Measurements from ENCODE around the gene TNFRSF13B. TPM values are rescaled to one million over a fixed set of nuclear protein-coding genes. Genes with fewer than 3 reads are reported as not detected.

Gene TNFRSF13B
- total RNA-seq, 1 experiment from 2014 or later = not detected

DNA sequence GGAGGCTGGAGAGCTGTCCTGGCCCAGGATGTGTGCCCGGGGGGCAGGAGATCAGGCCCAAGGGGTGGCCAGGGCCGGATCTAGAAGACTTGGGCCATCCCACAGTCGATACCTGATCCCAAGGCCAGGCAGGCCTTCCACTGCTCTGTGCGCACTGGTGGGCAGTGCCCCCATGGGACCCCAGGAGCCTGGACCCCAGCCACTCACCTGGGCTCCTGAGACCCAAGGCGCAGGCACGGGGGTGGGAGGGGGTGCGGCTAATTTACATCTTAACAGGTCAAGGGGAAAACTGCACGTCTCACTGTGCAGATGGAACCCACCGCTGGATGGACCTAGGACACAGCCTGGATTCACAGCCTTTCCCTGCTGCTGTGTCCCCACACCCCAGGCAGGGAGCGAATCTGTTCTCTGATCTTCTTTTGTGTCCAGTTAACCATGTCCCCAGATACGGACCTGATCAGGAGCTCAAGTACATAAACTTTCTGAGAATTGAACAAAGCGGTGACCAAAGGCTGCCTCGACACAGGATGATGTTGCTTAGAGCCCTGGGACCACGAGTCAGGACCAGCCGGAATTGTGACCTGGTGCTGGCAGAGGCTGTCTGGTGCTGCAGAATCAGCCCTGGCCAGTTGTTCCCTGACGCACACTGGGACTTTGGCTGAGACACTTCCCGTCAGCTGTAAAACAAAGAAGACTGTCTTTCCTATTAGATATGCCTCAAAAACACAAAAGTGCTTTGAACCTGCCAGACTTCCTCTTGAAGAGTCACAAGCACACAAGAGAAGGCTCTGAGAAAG, 60.6 kb downstream of the TNFRSF13B start:
- intact Hi-C loops (cut with micrococcal nuclease) = no loop called here
- ChIA-PET POLR2A (no interaction called here), RAD21 (ENCODE audit: low non-redundant PET in 1 of 2, low total read pairs in 2 of 2, uncharacterized antibody in 2 of 2, unreplicated experiment in 2 of 2) (no interaction called here), CTCF (interaction anchor here (1.0 kb wide), 1 partner anchor 8 kb away, joined by 3 read pairs; no protein-coding TSS in a partner anchor)
- H3K9ac ChIP-seq (ENCODE audit: low read length) = no peak overlapping the region
- no peak for DNase-seq (ENCODE audit: low read depth, low spot score)
- no peaks in the 10 kb centered on the region for H3K9me2 ChIP-seq (ENCODE audit: insufficient read depth)
- H4K20me1 ChIP-seq (ENCODE audit: insufficient read depth) = no peaks in the 10 kb centered on the region
- no peaks in the 10 kb centered on the region for H3K79me2 ChIP-seq (ENCODE audit: insufficient read depth, low read length)
- no peaks in the 10 kb centered on the region for H3K36me3 ChIP-seq (ENCODE audit: control insufficient read depth in 1 of 2, insufficient read depth in 2 of 2, low read length in 2 of 2)
- H3K4me3 ChIP-seq (replicated peaks in 1 of 2; ENCODE audit: low read depth in 1 of 2, low read length in 2 of 2) = no peak overlapping the region
- no peak for TF ChIP-seq POLR2AphosphoS5 (IDR thresholded peaks at IDR 0.05; ENCODE audit: low read depth, low read length)
- no TSS peak for BruUV-seq (replicated peaks)
- peaks cover 0 to 10% of the 10 kb centered on the region in 2 experiments; a peak in 2 of 4 replicates for H3K4me1 ChIP-seq (ENCODE audit: control insufficient read depth in 1 of 2, insufficient read depth in 2 of 2, low read length in 2 of 2)
- no peaks in the 10 kb centered on the region for H3K9me3 ChIP-seq (ENCODE audit: control insufficient read depth in 1 of 2, insufficient read depth in 1 of 2, low read depth in 1 of 2, low read length in 2 of 2)
- no peak overlapping the region for H3K27ac ChIP-seq (ENCODE audit: low read depth, low read length)
- ATAC-seq = no peak
- H3K4me2 ChIP-seq (ENCODE audit: low read length) = no peak overlapping the region
- H2AFZ ChIP-seq (ENCODE audit: low read depth, low read length, poor library complexity, severe bottlenecking) = no peak overlapping the region
- no peaks in the 10 kb centered on the region for H3K27me3 ChIP-seq (ENCODE audit: insufficient read depth, low read length)

DNA sequence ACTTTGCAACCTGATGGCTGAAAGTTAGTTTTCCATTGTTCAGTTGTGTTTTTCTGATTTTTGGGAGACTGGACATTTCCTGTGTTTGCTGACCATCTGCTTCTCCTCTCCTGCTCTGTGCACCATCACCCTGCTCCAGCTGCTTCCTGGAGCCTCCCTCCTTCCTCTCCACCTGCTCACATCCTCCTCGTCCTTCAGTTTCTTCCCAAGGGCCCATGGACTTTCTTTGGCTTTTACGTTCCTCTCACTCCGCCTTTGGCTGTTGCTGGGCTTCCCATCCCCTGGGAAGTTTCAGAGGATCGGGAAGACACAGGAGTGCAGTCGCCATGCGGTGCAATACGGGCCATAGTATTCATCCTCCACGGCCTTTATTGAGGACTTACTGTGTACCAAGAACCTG, 61.6 kb downstream of the TNFRSF13B start:
- no peaks in the 10 kb centered on the region for H4K20me1 ChIP-seq (ENCODE audit: insufficient read depth)
- DNase-seq (ENCODE audit: low read depth, low spot score) (no peak), ATAC-seq (no peak)
- H3K9me3 ChIP-seq (ENCODE audit: control insufficient read depth in 1 of 2, insufficient read depth in 1 of 2, low read depth in 1 of 2, low read length in 2 of 2) = no peaks in the 10 kb centered on the region
- POLR2A ChIA-PET = no interaction called here
- intact Hi-C loops (cut with micrococcal nuclease) = no loop called here
- CTCF ChIA-PET = no interaction called here
- BruUV-seq (replicated peaks) = no TSS peak
- no peaks in the 10 kb centered on the region for H3K79me2 ChIP-seq (ENCODE audit: insufficient read depth, low read length)
- H3K4me1 ChIP-seq (ENCODE audit: control insufficient read depth in 1 of 2, insufficient read depth in 2 of 2, low read length in 2 of 2) = peaks cover 0 to 9% of the 10 kb centered on the region in 2 experiments; a peak in 2 of 4 replicates
- no peak overlapping the region for H3K4me2 ChIP-seq (ENCODE audit: low read length)
- H3K9me2 ChIP-seq (ENCODE audit: insufficient read depth) = no peaks in the 10 kb centered on the region
- H3K27me3 ChIP-seq (ENCODE audit: insufficient read depth, low read length) = no peaks in the 10 kb centered on the region
- RAD21 ChIA-PET (ENCODE audit: low non-redundant PET in 1 of 2, low total read pairs in 2 of 2, uncharacterized antibody in 2 of 2, unreplicated experiment in 2 of 2) = no interaction called here
- H3K9ac ChIP-seq (ENCODE audit: low read length) = no peak overlapping the region
- no peak overlapping the region for H2AFZ ChIP-seq (ENCODE audit: low read depth, low read length, poor library complexity, severe bottlenecking)
- H3K36me3 ChIP-seq (ENCODE audit: control insufficient read depth in 1 of 2, insufficient read depth in 2 of 2, low read length in 2 of 2) = no peaks in the 10 kb centered on the region
- H3K4me3 ChIP-seq (replicated peaks in 1 of 2; ENCODE audit: low read depth in 1 of 2, low read length in 2 of 2) = no peak overlapping the region
- H3K27ac ChIP-seq (ENCODE audit: low read depth, low read length) = no peak overlapping the region
- TF ChIP-seq, protein P1, sequence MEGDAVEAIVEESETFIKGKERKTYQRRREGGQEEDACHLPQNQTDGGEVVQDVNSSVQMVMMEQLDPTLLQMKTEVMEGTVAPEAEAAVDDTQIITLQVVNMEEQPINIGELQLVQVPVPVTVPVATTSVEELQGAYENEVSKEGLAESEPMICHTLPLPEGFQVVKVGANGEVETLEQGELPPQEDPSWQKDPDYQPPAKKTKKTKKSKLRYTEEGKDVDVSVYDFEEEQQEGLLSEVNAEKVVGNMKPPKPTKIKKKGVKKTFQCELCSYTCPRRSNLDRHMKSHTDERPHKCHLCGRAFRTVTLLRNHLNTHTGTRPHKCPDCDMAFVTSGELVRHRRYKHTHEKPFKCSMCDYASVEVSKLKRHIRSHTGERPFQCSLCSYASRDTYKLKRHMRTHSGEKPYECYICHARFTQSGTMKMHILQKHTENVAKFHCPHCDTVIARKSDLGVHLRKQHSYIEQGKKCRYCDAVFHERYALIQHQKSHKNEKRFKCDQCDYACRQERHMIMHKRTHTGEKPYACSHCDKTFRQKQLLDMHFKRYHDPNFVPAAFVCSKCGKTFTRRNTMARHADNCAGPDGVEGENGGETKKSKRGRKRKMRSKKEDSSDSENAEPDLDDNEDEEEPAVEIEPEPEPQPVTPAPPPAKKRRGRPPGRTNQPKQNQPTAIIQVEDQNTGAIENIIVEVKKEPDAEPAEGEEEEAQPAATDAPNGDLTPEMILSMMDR (IDR thresholded peaks at IDR 0.05 in 2 of 3, conservative IDR thresholded peaks at IDR 0.05 in 1 of 3; ENCODE audit: borderline replicate concordance in 1 of 3, insufficient read depth in 1 of 3, low read depth in 2 of 3, low read length in 2 of 3) = no peak
- TF ChIP-seq EZH2phosphoT487 (IDR thresholded peaks at IDR 0.05; ENCODE audit: borderline replicate concordance) (no peak), ZNF274 (IDR thresholded peaks at IDR 0.05; ENCODE audit: low read depth, low read length) (no peak), CEBPB (IDR thresholded peaks at IDR 0.05; ENCODE audit: low read depth) (no peak), EZH2 (IDR thresholded peaks at IDR 0.05) (no peak), EGR1 (IDR thresholded peaks at IDR 0.05; ENCODE audit: low read depth) (no peak), POLR2AphosphoS5 (IDR thresholded peaks at IDR 0.05; ENCODE audit: low read depth, low read length) (no peak), SP1 (IDR thresholded peaks at IDR 0.05; ENCODE audit: low read depth) (no peak), CBX3 (IDR thresholded peaks at IDR 0.05; ENCODE audit: low read depth) (no peak), SIN3A (IDR thresholded peaks at IDR 0.05; ENCODE audit: low read depth) (no peak)
- TF ChIP-seq, protein P2, sequence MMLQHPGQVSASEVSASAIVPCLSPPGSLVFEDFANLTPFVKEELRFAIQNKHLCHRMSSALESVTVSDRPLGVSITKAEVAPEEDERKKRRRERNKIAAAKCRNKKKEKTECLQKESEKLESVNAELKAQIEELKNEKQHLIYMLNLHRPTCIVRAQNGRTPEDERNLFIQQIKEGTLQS (IDR thresholded peaks at IDR 0.05) = no peak
- TF ChIP-seq, protein P3, sequence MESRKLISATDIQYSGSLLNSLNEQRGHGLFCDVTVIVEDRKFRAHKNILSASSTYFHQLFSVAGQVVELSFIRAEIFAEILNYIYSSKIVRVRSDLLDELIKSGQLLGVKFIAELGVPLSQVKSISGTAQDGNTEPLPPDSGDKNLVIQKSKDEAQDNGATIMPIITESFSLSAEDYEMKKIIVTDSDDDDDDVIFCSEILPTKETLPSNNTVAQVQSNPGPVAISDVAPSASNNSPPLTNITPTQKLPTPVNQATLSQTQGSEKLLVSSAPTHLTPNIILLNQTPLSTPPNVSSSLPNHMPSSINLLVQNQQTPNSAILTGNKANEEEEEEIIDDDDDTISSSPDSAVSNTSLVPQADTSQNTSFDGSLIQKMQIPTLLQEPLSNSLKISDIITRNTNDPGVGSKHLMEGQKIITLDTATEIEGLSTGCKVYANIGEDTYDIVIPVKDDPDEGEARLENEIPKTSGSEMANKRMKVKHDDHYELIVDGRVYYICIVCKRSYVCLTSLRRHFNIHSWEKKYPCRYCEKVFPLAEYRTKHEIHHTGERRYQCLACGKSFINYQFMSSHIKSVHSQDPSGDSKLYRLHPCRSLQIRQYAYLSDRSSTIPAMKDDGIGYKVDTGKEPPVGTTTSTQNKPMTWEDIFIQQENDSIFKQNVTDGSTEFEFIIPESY (IDR thresholded peaks at IDR 0.05; ENCODE audit: extremely low read depth, insufficient replicate concordance, low read length) = no peak
- TF ChIP-seq, protein P4, sequence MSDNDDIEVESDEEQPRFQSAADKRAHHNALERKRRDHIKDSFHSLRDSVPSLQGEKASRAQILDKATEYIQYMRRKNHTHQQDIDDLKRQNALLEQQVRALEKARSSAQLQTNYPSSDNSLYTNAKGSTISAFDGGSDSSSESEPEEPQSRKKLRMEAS (IDR thresholded peaks at IDR 0.05) = no peak
